Measurements from ENCODE around the gene UBE2F. TPM values are rescaled to one million over a fixed set of nuclear protein-coding genes. Genes with fewer than 3 reads are reported as not detected.

UBE2F gene
- total and polyA plus RNA-seq, 2 of the 4 experiments (the other 2 are of a cell fraction), result 44.6 to 59.8 TPM

GRCh38 chr2:238027591-238028415 is 61.0 kb downstream of the UBE2F start:
- Histone ChIP-seq H3K4ac (ENCODE audit: low read depth, low read length) (peak overlapping the region; percentile 73), H3K4me3 (ENCODE audit: insufficient read depth, low read depth, low read length) (no peak overlapping the region), H2AFZ (replicated peaks; ENCODE audit: low read length, poor library complexity) (no peak overlapping the region), H3K18ac (ENCODE audit: low read depth, low read length) (peak overlapping the region; percentile 27), H4K20me1 (ENCODE audit: insufficient read depth, low read length) (no peaks in the 10 kb centered on the region; the same call in 1 of the 2 replicates), H2BK120ac (ENCODE audit: low read depth, low read length) (peak overlapping the region; percentile 48), H3K4me2 (ENCODE audit: low read depth, low read length) (no peak overlapping the region), H3K9ac (ENCODE audit: low read depth, low read length) (no peak overlapping the region), H4K91ac (ENCODE audit: insufficient read depth, low read depth, low read length) (peak overlapping the region; percentile 40), H3K27ac (ENCODE audit: insufficient read depth, low read length) (peak overlapping the region; percentile 64), H2AK5ac (ENCODE audit: low read depth, low read length) (peak overlapping the region; percentile 57; the same call in 1 of the 2 replicates), H3K27me3 (ENCODE audit: control insufficient read depth, insufficient read depth, low read length) (no peaks in the 10 kb centered on the region), H3K4me1 (ENCODE audit: control insufficient read depth, insufficient read depth, low read length) (peaks cover 11% of the 10 kb centered on the region), H3K14ac (replicated peaks; ENCODE audit: low read depth, low read length) (peak overlapping the region; percentile 43), H3K79me1 (ENCODE audit: low read depth in 1 of 2, low read length in 2 of 2) (peaks cover 7 to 43% of the 10 kb centered on the region in 2 experiments; a peak in 3 of 4 replicates), H3K36me3 (ENCODE audit: control insufficient read depth, insufficient read depth, low read length) (peaks cover 32% of the 10 kb centered on the region), H3K56ac (ENCODE audit: extremely low read depth, insufficient read depth, low read length) (no peak overlapping the region), H4K8ac (ENCODE audit: low read depth in 2 of 2, low read length in 2 of 2) (peak overlapping the region; percentile 9 to 26), H4K5ac (ENCODE audit: low read depth, low read length) (peak overlapping the region; percentile 19; the same call in 1 of the 2 replicates), H3K9me1 (ENCODE audit: insufficient read depth, low read length) (peaks cover 31% of the 10 kb centered on the region), H2BK20ac (ENCODE audit: low read depth, low read length) (peak overlapping the region; percentile 73), H2AK9ac (replicated peaks; ENCODE audit: low read depth, low read length, poor library complexity) (peak overlapping the region; percentile 60), H2BK15ac (ENCODE audit: low read depth, low read length) (peak overlapping the region; percentile 49; the same call in 1 of the 3 replicates), H3K9me3 (ENCODE audit: control insufficient read depth, insufficient read depth, low read length) (no peaks in the 10 kb centered on the region), H3K23ac (ENCODE audit: low read depth, low read length) (peak overlapping the region; percentile 55; the same call in 1 of the 2 replicates), H2BK5ac (ENCODE audit: low read depth, low read length, poor library complexity, severe bottlenecking) (peak overlapping the region; percentile 36)
- BruUV-seq (replicated peaks), result no TSS peak
- intact Hi-C loops (cut with micrococcal nuclease), result no loop called here
- in situ Hi-C loops (cut with MboI; ENCODE audit: low sequenced_read_pairs), result no loop called here
- 90% methylated on average over 2 of the region's 9 CpGs; no CpG with 5 or more reads in 1 of the 2 experiments for WGBS, 2 experiments (ENCODE audit: extremely low coverage in 2 of 2, insufficient read length in 1 of 2)
- dilution Hi-C loops (cut with HindIII; ENCODE audit: low sequenced_read_pairs, unreplicated experiment), result no loop called here
- no peak for DNase-seq
- POLR2A ChIA-PET (ENCODE audit: unreplicated experiment), result interaction anchor here (0.6 kb wide), 1 partner anchor 20 kb away, joined by 3 read pairs; no protein-coding TSS in a partner anchor
- CTCF ChIA-PET, result no interaction called here
- ATAC-seq (ENCODE audit: low read depth), result no peak
- TF ChIP-seq CTCF (conservative IDR thresholded peaks at IDR 0.05; ENCODE audit: low read depth, low read length) (no peak), ELK1 (IDR thresholded peaks at IDR 0.05; ENCODE audit: borderline replicate concordance, low read depth, low read length) (no peak), BHLHE40 (IDR thresholded peaks at IDR 0.05; ENCODE audit: low read depth, low read length) (no peak), POLR2A (IDR thresholded peaks at IDR 0.05; ENCODE audit: low read depth, low read length) (no peak), MAFK (IDR thresholded peaks at IDR 0.05; ENCODE audit: low read depth, low read length) (no peak), MAZ (IDR thresholded peaks at IDR 0.05; ENCODE audit: borderline replicate concordance, low read depth, low read length) (no peak), USF2 (IDR thresholded peaks at IDR 0.05; ENCODE audit: low read depth, low read length) (no peak), NFE2L2 (IDR thresholded peaks at IDR 0.05; ENCODE audit: low read depth, low read length) (no peak), RCOR1 (IDR thresholded peaks at IDR 0.05; ENCODE audit: insufficient replicate concordance, low read length) (no peak), RFX5 (IDR thresholded peaks at IDR 0.05; ENCODE audit: low read depth, low read length) (no peak)
